Activated T-cell treated with anti-CD3 and anti-CD28 coated beads, Interleukin-2, amount 50 U/mL, for 4 hours (primary cell): ENCODE results near the gene CIB1. TPM values are rescaled to one million over a fixed set of nuclear protein-coding genes. Genes with fewer than 3 reads are reported as not detected.

Experiments used
- ATAC-seq, 2 donors: fragments of 200-7000 bp; cut with Tn5 transposase; one replicate each; pipeline ENCODE4 v1.10.0; 2021
- DNase-seq: peaks from one replicate; pipeline ENCODE4 v3.0.0-alpha.2; 2020
- H3K27me3 Mint-ChIP-seq: one replicate; pipeline ENCODE4 v1.8.0; 2021; ENCODE audit warnings: low read depth, mixed read lengths
- H3K36me3 Mint-ChIP-seq: one replicate; pipeline ENCODE4 v1.8.0; 2022; ENCODE audit warnings: mixed read lengths; ENCODE audit not compliant: insufficient read depth
- H3K4me1 Mint-ChIP-seq: one replicate; pipeline ENCODE4 v1.8.0; 2021; ENCODE audit warnings: low read depth, mixed read lengths
- H3K4me3 Mint-ChIP-seq: one replicate; pipeline ENCODE4 v1.8.0; 2021; ENCODE audit warnings: mild to moderate bottlenecking, moderate library complexity, mixed read lengths
- H3K9me3 Mint-ChIP-seq: one replicate; pipeline ENCODE4 v1.8.0; 2021; ENCODE audit warnings: mixed read lengths
- total RNA-seq, 3 donors: library from RNA; stranded (reverse); gene quantifications; one replicate each; pipeline ENCODE4 v1.2.1, GENCODE V29; 2021

The CIB1 gene
- total RNA-seq, 3 donors from 2014 or later, result 130 to 158 (median 151) TPM

- Mint-ChIP-seq H3K9me3 (no peaks in the 10 kb centered on the region), H3K36me3 (peaks cover 10% of the 10 kb centered on the region), H3K4me3 (peak overlapping the region; percentile 14), H3K4me1 (peaks cover 39% of the 10 kb centered on the region), H3K27me3 (no peaks in the 10 kb centered on the region)
- ATAC-seq (no peak), DNase-seq (no peak)
Observed at GRCh38 chr15:90214553-90215196, 19.1 kb downstream of the CIB1 start.

GRCh38 chr15:90213818-90214204, 19.9 kb downstream of the CIB1 start:
- ATAC-seq (no peak), DNase-seq (no peak)
- no peaks in the 10 kb centered on the region for H3K27me3 Mint-ChIP-seq
- peaks cover 38% of the 10 kb centered on the region for H3K4me1 Mint-ChIP-seq
- peaks cover 11% of the 10 kb centered on the region for H3K36me3 Mint-ChIP-seq
- H3K4me3 Mint-ChIP-seq, result no peak overlapping the region
- H3K9me3 Mint-ChIP-seq, result no peaks in the 10 kb centered on the region

- H3K4me3 Mint-ChIP-seq, result no peak overlapping the region
- peaks cover 36% of the 10 kb centered on the region for H3K4me1 Mint-ChIP-seq
- DNase-seq (no peak), ATAC-seq (no peak)
- no peaks in the 10 kb centered on the region for H3K9me3 Mint-ChIP-seq
- H3K36me3 Mint-ChIP-seq, result peaks cover 11% of the 10 kb centered on the region
- H3K27me3 Mint-ChIP-seq, result no peaks in the 10 kb centered on the region
Observed at GRCh38 chr15:90213122-90213817, 20.5 kb downstream of the CIB1 start.

GRCh38 chr15:90212221-90213098, 21.3 kb downstream of the CIB1 start:
- no peaks in the 10 kb centered on the region for H3K27me3 Mint-ChIP-seq
- ATAC-seq, result no peak
- no peaks in the 10 kb centered on the region for H3K9me3 Mint-ChIP-seq
- peaks cover 36% of the 10 kb centered on the region for H3K4me1 Mint-ChIP-seq
- H3K36me3 Mint-ChIP-seq, result peaks cover 11% of the 10 kb centered on the region
- no peak for DNase-seq
- no peak overlapping the region for H3K4me3 Mint-ChIP-seq

- H3K36me3 Mint-ChIP-seq, result peaks cover 11% of the 10 kb centered on the region
- ATAC-seq (no peak), DNase-seq (no peak)
- H3K27me3 Mint-ChIP-seq, result no peaks in the 10 kb centered on the region
- no peak overlapping the region for H3K4me3 Mint-ChIP-seq
- no peaks in the 10 kb centered on the region for H3K9me3 Mint-ChIP-seq
- H3K4me1 Mint-ChIP-seq, result peaks cover 36% of the 10 kb centered on the region
Observed at GRCh38 chr15:90211440-90212143, 22.1 kb downstream of the CIB1 start.

GRCh38 chr15:90211009-90211408, 22.7 kb downstream of the CIB1 start:
- peaks cover 9% of the 10 kb centered on the region for H3K36me3 Mint-ChIP-seq
- H3K4me3 Mint-ChIP-seq, result no peak overlapping the region
- no peaks in the 10 kb centered on the region for H3K9me3 Mint-ChIP-seq
- ATAC-seq (no peak), DNase-seq (no peak)
- H3K27me3 Mint-ChIP-seq, result no peaks in the 10 kb centered on the region
- H3K4me1 Mint-ChIP-seq, result peaks cover 34% of the 10 kb centered on the region

GRCh38 chr15:90210593-90210992, 23.1 kb downstream of the CIB1 start:
- ATAC-seq (no peak), DNase-seq (no peak)
- H3K4me1 Mint-ChIP-seq, result peaks cover 34% of the 10 kb centered on the region
- H3K4me3 Mint-ChIP-seq, result no peak overlapping the region
- peaks cover 9% of the 10 kb centered on the region for H3K36me3 Mint-ChIP-seq
- no peaks in the 10 kb centered on the region for H3K27me3 Mint-ChIP-seq
- no peaks in the 10 kb centered on the region for H3K9me3 Mint-ChIP-seq

GRCh38 chr15:90209591-90209990, 24.1 kb downstream of the CIB1 start:
- Mint-ChIP-seq H3K27me3 (no peaks in the 10 kb centered on the region), H3K9me3 (no peaks in the 10 kb centered on the region), H3K36me3 (peaks cover 9% of the 10 kb centered on the region), H3K4me1 (peaks cover 31% of the 10 kb centered on the region), H3K4me3 (no peak overlapping the region)
- no peak for DNase-seq
- ATAC-seq, result peak; percentile 43 to 66

GRCh38 chr15:90208356-90208755, 25.4 kb downstream of the CIB1 start:
- Mint-ChIP-seq H3K4me1 (peaks cover 29% of the 10 kb centered on the region), H3K27me3 (no peaks in the 10 kb centered on the region), H3K36me3 (peaks cover 9% of the 10 kb centered on the region), H3K4me3 (no peak overlapping the region), H3K9me3 (no peaks in the 10 kb centered on the region)
- ATAC-seq (no peak), DNase-seq (no peak)

- Mint-ChIP-seq H3K4me1 (peaks cover 37% of the 10 kb centered on the region), H3K4me3 (no peak overlapping the region), H3K36me3 (peaks cover 9% of the 10 kb centered on the region), H3K27me3 (no peaks in the 10 kb centered on the region), H3K9me3 (no peaks in the 10 kb centered on the region)
- DNase-seq (no peak), ATAC-seq (no peak)
Observed at GRCh38 chr15:90207252-90207651, 26.5 kb downstream of the CIB1 start.

- Mint-ChIP-seq H3K4me3 (no peak overlapping the region), H3K27me3 (no peaks in the 10 kb centered on the region)
- no peak for ATAC-seq
Observed at GRCh38 chr15:90205886-90206285, 27.9 kb downstream of the CIB1 start.

GRCh38 chr15:90205050-90205848, 28.5 kb downstream of the CIB1 start:
- H3K36me3 Mint-ChIP-seq, result peaks cover 6% of the 10 kb centered on the region
- no peaks in the 10 kb centered on the region for H3K27me3 Mint-ChIP-seq
- ATAC-seq, result no peak
- no peak overlapping the region for H3K4me3 Mint-ChIP-seq
- no peaks in the 10 kb centered on the region for H3K9me3 Mint-ChIP-seq
- no peak for DNase-seq
- peaks cover 30% of the 10 kb centered on the region for H3K4me1 Mint-ChIP-seq

More at GRCh38 chr15:90205886-90206285, 27.9 kb downstream of the CIB1 start:
- Mint-ChIP-seq H3K9me3 (no peaks in the 10 kb centered on the region), H3K4me1 (peaks cover 31% of the 10 kb centered on the region), H3K36me3 (peaks cover 9% of the 10 kb centered on the region)
- DNase-seq, result no peak

- H3K4me3 Mint-ChIP-seq, result no peak overlapping the region
- no peaks in the 10 kb centered on the region for H3K27me3 Mint-ChIP-seq
- DNase-seq, result no peak
- peaks cover 24% of the 10 kb centered on the region for H3K4me1 Mint-ChIP-seq
- no peaks in the 10 kb centered on the region for H3K36me3 Mint-ChIP-seq
- H3K9me3 Mint-ChIP-seq, result no peaks in the 10 kb centered on the region
- ATAC-seq, result no peak
Observed at GRCh38 chr15:90203922-90204321, 29.8 kb downstream of the CIB1 start.
